HepG2 (cell line): ENCODE data around the gene RPL41. TPM values are rescaled to one million over a fixed set of nuclear protein-coding genes. Genes with fewer than 3 reads are reported as not detected.

Source experiments
- GPN1 ChIP-seq: sonication (generic); formaldehyde crosslinking; IDR thresholded peaks from 2 replicates; pipeline ENCODE4 v1.5.1; 2020; ENCODE audit warnings: missing genetic modification reagents, borderline replicate concordance
- NCOR1 ChIP-seq: fragments of 200-600 bp; sonication (generic); IDR thresholded peaks from 2 replicates; pipeline ENCODE4 v1.7.0; 2017; ENCODE audit warnings: antibody characterized with exemption, low read length, borderline replicate concordance
- NKX3-1 ChIP-seq: sonication (generic); formaldehyde crosslinking; IDR thresholded peaks from 2 replicates; pipeline ENCODE4 v1.5.0; 2020; ENCODE audit warnings: missing genetic modification reagents
- PAF1 ChIP-seq: IDR thresholded peaks from 2 replicates; pipeline ENCODE4 v1.6.1; 2016; ENCODE audit warnings: missing genetic modification reagents, missing compliant biosample characterization
- PLRG1 ChIP-seq: fragments of 450-650 bp; conservative IDR thresholded peaks from 2 replicates; pipeline ENCODE4 v1.6.1; 2016
- RARA ChIP-seq: IDR thresholded peaks from 2 replicates; pipeline ENCODE4 v1.6.1; 2016; ENCODE audit warnings: missing genetic modification reagents, missing compliant biosample characterization
- SMARCC2 ChIP-seq: fragments of 450-650 bp; IDR thresholded peaks from 2 replicates; pipeline ENCODE4 v1.6.1; 2017; ENCODE audit warnings: antibody characterized with exemption, mild to moderate bottlenecking
- THYN1 ChIP-seq: sonication (generic); formaldehyde crosslinking; IDR thresholded peaks from 2 replicates; pipeline ENCODE4 v1.8.1; 2023; ENCODE audit warnings: low read depth, mild to moderate bottlenecking, moderate library complexity, missing genetic modification reagents, borderline replicate concordance
- YY1 ChIP-seq: IDR thresholded peaks from 2 replicates; pipeline ENCODE4 v1.6.1; 2011; ENCODE audit warnings: low read length, low read depth, moderate library complexity, mild to moderate bottlenecking; ENCODE audit not compliant: insufficient read depth, insufficient replicate concordance
- ZNF20 ChIP-seq: sonication (generic); formaldehyde crosslinking; IDR thresholded peaks from 2 replicates; pipeline ENCODE4 v1.4.0; 2020; ENCODE audit warnings: mild to moderate bottlenecking, moderate library complexity, missing genetic modification reagents
- ZNF251 ChIP-seq: sonication (generic); formaldehyde crosslinking; IDR thresholded peaks from 2 replicates; pipeline ENCODE4 v1.9.0; 2021; ENCODE audit warnings: mild to moderate bottlenecking, missing genetic modification reagents
- ZNF367 ChIP-seq: sonication (generic); formaldehyde crosslinking; IDR thresholded peaks from 2 replicates; pipeline ENCODE4 v1.4.0; 2020; ENCODE audit warnings: missing genetic modification reagents, borderline replicate concordance
- ZNF615 ChIP-seq: sonication (generic); formaldehyde crosslinking; IDR thresholded peaks from 2 replicates; pipeline ENCODE4 v1.5.0; 2020; ENCODE audit warnings: mild to moderate bottlenecking, missing genetic modification reagents, borderline replicate concordance
- ZNF792 ChIP-seq: IDR thresholded peaks from 2 replicates; pipeline ENCODE4 v1.6.1; 2016
- ZNF816 ChIP-seq: sonication (generic); formaldehyde crosslinking; IDR thresholded peaks from 2 replicates; pipeline ENCODE4 v1.8.0; 2022; ENCODE audit warnings: missing genetic modification reagents, mild to moderate bottlenecking, borderline replicate concordance
- polyA plus RNA-seq, 8 experiments: library from polyadenylated mRNA; depleted of rRNA in 3 of 8; stranded (reverse) in 7 of 8; unstranded in 1 of 8; fragments of >200 nt; fragmentation: Illumina TruSeq in 4 of 8; extraction: Trizol in 4 of 8; gene quantifications; 2 replicates each; pipeline versions ENCODE4 v1.2.1 to v1.2.3, GENCODE V29; 2011 to 2016; ENCODE audit warnings: low read depth in 4 of 8, missing spikeins in 1 of 8, mixed read lengths in 1 of 8; ENCODE audit not compliant: insufficient read depth in 1 of 8
- total RNA-seq, 5 experiments: library from RNA; depleted of rRNA; stranded (reverse); fragments of >200 nt; fragmentation: Illumina TruSeq; extraction: Trizol; gene quantifications; 2 replicates each; pipeline ENCODE4 v1.2.3, GENCODE V29; 2016; ENCODE audit warnings: low read depth in 1 of 5
- TF ChIP-seq, protein P1 (sequence below): sonication (generic); formaldehyde crosslinking; IDR thresholded peaks from 2 replicates; pipeline ENCODE4 v1.4.0; 2020; ENCODE audit warnings: missing genetic modification reagents
- TF ChIP-seq, protein P2 (sequence below): fragments of 450-650 bp; IDR thresholded peaks from 2 replicates; pipeline ENCODE4 v1.6.1; 2017; ENCODE audit warnings: mild to moderate bottlenecking
- TF ChIP-seq, protein P3 (sequence below): sonication (generic); formaldehyde crosslinking; IDR thresholded peaks from 2 replicates; pipeline ENCODE4 v1.4.0; 2020; ENCODE audit warnings: missing genetic modification reagents

Gene RPL41
- total and polyA plus RNA-seq, 2 of the 13 experiments (the other 11 are each of a cell fraction or from before 2014, with no cell fraction given), result 4,012 to 7,670 TPM

DNA sequence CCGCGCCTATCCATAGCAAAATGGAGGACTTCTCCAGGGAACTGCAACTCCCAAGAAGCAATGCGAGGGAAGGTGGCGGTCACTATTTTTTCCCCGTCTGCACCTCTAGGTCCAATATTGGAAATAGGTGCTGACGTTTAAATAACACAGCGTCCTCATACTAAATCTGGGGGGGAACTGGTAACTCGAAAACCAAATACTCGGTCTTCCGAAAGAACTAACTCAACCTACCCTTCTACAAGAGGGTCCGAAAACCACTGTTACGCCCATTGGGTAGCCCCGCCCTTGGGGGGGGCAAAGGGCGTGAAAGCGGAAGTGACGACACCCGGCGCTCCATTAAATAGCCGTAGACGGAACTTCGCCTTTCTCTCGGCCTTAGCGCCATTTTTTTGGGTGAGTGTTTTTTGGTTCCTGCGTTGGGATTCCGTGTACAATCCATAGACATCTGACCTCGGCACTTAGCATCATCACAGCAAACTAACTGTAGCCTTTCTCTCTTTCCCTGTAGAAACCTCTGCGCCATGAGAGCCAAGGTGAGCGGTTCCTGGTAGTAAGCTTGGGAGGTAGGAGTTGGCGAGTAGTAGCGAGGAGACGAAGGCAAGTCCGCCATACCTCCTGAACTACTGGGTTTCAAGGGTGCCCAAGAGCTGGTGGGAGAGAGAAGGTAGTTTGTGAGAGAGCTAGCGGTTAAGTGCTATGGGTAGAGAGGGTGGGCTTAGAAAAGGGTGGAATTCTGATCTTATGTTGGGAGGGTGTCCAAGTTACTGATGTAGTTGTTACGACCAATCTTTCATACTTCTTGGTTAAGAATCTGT, at the start of gene RPL41 (continued):
- TF ChIP-seq, protein P1, sequence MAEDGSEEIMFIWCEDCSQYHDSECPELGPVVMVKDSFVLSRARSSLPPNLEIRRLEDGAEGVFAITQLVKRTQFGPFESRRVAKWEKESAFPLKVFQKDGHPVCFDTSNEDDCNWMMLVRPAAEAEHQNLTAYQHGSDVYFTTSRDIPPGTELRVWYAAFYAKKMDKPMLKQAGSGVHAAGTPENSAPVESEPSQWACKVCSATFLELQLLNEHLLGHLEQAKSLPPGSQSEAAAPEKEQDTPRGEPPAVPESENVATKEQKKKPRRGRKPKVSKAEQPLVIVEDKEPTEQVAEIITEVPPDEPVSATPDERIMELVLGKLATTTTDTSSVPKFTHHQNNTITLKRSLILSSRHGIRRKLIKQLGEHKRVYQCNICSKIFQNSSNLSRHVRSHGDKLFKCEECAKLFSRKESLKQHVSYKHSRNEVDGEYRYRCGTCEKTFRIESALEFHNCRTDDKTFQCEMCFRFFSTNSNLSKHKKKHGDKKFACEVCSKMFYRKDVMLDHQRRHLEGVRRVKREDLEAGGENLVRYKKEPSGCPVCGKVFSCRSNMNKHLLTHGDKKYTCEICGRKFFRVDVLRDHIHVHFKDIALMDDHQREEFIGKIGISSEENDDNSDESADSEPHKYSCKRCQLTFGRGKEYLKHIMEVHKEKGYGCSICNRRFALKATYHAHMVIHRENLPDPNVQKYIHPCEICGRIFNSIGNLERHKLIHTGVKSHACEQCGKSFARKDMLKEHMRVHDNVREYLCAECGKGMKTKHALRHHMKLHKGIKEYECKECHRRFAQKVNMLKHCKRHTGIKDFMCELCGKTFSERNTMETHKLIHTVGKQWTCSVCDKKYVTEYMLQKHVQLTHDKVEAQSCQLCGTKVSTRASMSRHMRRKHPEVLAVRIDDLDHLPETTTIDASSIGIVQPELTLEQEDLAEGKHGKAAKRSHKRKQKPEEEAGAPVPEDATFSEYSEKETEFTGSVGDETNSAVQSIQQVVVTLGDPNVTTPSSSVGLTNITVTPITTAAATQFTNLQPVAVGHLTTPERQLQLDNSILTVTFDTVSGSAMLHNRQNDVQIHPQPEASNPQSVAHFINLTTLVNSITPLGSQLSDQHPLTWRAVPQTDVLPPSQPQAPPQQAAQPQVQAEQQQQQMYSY (CRISPR knock-in tag), result 0 out of 2 replicates have a peak, but pooled peaks have one; percentile 22
- peak; percentile 25; the same call in 1 of the 2 replicates for TF ChIP-seq NKX3-1 (CRISPR knock-in tag)
- TF ChIP-seq YY1, result peak; percentile 88
- TF ChIP-seq SMARCC2, result no peak
- TF ChIP-seq GPN1 (CRISPR knock-in tag), result no peak
- no peak for TF ChIP-seq ZNF615 (CRISPR knock-in tag)
- TF ChIP-seq ZNF251 (CRISPR knock-in tag), result peak; percentile 92; the same call in 1 of the 2 replicates
- no peak for TF ChIP-seq PLRG1
- TF ChIP-seq ZNF20, result no peak
- no peak for TF ChIP-seq RARA (CRISPR knock-in tag)
- no peak; the same call in 1 of the 2 replicates for TF ChIP-seq NCOR1
- TF ChIP-seq ZNF367 (CRISPR knock-in tag), result no peak
- TF ChIP-seq THYN1, result no peak
- TF ChIP-seq ZNF792 (CRISPR knock-in tag), result peak; percentile 63; the same call in 1 of the 2 replicates
- TF ChIP-seq, protein P2, sequence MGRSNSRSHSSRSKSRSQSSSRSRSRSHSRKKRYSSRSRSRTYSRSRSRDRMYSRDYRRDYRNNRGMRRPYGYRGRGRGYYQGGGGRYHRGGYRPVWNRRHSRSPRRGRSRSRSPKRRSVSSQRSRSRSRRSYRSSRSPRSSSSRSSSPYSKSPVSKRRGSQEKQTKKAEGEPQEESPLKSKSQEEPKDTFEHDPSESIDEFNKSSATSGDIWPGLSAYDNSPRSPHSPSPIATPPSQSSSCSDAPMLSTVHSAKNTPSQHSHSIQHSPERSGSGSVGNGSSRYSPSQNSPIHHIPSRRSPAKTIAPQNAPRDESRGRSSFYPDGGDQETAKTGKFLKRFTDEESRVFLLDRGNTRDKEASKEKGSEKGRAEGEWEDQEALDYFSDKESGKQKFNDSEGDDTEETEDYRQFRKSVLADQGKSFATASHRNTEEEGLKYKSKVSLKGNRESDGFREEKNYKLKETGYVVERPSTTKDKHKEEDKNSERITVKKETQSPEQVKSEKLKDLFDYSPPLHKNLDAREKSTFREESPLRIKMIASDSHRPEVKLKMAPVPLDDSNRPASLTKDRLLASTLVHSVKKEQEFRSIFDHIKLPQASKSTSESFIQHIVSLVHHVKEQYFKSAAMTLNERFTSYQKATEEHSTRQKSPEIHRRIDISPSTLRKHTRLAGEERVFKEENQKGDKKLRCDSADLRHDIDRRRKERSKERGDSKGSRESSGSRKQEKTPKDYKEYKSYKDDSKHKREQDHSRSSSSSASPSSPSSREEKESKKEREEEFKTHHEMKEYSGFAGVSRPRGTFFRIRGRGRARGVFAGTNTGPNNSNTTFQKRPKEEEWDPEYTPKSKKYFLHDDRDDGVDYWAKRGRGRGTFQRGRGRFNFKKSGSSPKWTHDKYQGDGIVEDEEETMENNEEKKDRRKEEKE, result no peak
- TF ChIP-seq, protein P3, sequence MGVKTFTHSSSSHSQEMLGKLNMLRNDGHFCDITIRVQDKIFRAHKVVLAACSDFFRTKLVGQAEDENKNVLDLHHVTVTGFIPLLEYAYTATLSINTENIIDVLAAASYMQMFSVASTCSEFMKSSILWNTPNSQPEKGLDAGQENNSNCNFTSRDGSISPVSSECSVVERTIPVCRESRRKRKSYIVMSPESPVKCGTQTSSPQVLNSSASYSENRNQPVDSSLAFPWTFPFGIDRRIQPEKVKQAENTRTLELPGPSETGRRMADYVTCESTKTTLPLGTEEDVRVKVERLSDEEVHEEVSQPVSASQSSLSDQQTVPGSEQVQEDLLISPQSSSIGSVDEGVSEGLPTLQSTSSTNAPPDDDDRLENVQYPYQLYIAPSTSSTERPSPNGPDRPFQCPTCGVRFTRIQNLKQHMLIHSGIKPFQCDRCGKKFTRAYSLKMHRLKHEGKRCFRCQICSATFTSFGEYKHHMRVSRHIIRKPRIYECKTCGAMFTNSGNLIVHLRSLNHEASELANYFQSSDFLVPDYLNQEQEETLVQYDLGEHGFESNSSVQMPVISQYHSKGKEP (CRISPR knock-in tag), result peak; percentile 88; the same call in 1 of the 2 replicates
- TF ChIP-seq ZNF816, result no peak
- no peak for TF ChIP-seq PAF1 (CRISPR knock-in tag)
